ENCODE results near the gene IQCN.

GRCh38 chr19:18274781-18275356, 617 bp upstream of the IQCN start:
- no peak for TF ChIP-seq CTCF (IDR thresholded peaks at IDR 0.05)
- TF ChIP-seq EZH2 (IDR thresholded peaks at IDR 0.05; ENCODE audit: borderline replicate concordance, insufficient read depth, low read depth, low read length, poor library complexity, severe bottlenecking) = no peak
